Heart left ventricle (tissue), 13 donors: ENCODE measurements around the gene SEL1L.

ENCODE experiments used
- CTCF ChIP-seq, 12 donors: fragments of 200-600 bp; sonication (generic) in 4 of 12; IDR thresholded peaks; one replicate each; pipeline versions ENCODE4 v1.5.0 to v1.8.0; 2018 to 2022; ENCODE audit warnings: antibody characterized with exemption in 12 of 12, mild to moderate bottlenecking in 5 of 12
- POLR2A ChIP-seq, 2 donors: fragments of 450-650 bp; IDR thresholded peaks; one replicate each; pipeline ENCODE4 v1.6.1; 2017; ENCODE audit warnings: antibody characterized with exemption in 2 of 2, mild to moderate bottlenecking in 2 of 2, moderate library complexity in 2 of 2
- donor health status: ischemic (EF 13 %, LVEDD 7.1; RV severe dilation, severe dysfunction).
- donor health status: DM: no; HTN: yes; CAD: no.
- donor health status: DM: no; HTN: no; CAD: no.
- donor health status: ischemic (EF 25% LVEDD 6.9; RV normal size, moderate dysfunction).
- donor health status: ischemic (EF 25% LVEDD 5.7; RV mildly dilated, moderate dysfunction).
- donor health status: ischemic (EF 35%, LVEDD 5.7; RV mildly dilated, moderate dysfunction).
- donor health status: nonischemic (EF 11% LVEDD 7.7; RV severe dilation, severe dysfunction).
- donor health status: DM: yes; HTN: yes; CAD: no.
- donor health status: PGD.
- donor health status: ischemic (EF 29% LVEDD 5.4; RV normal size, mild dysfunction).
- donor health status: nonischemic (EF 23%, LVEDD 6.1; RV moderate dilation, normal function).

DNA sequence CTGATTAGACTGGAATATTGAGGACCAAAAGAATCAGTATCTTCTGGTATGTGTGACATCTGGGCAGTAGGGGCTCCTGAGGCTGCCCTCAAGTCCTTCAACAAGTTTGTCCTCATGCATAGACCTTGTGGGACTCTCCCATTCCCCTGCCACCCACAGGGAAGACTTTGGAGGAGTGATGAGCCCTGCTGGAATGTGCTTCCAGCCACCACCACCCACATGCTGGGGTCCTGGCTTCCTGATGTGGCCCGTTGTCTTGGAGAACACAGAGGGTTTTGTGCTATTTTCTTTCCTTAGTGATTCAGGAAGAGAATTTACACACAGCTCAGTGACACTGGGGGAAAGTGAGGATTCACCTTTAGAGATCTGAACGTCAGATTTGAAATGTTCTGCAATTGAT lies 29.2 kb upstream of the SEL1L start:
- TF ChIP-seq CTCF (IDR thresholded peaks at IDR 0.05) = no peak
- no peak for TF ChIP-seq POLR2A (IDR thresholded peaks at IDR 0.05)
